Neuron (in vitro differentiated cells): ENCODE results near the gene NEMP1.

Experiments used
- H2AFZ ChIP-seq: one replicate; pipeline ENCODE4 v1.6.1; 2013; ENCODE audit warnings: low read depth, mild to moderate bottlenecking, inconsistent platforms, low read length, moderate library complexity
- H3K27me3 ChIP-seq: one replicate; pipeline ENCODE4 v1.6.1; 2013; ENCODE audit warnings: low read length; ENCODE audit not compliant: insufficient read depth
- H3K36me3 ChIP-seq: one replicate; pipeline ENCODE4 v1.6.1; 2013; ENCODE audit warnings: low read length; ENCODE audit not compliant: insufficient read depth
- H3K4me1 ChIP-seq: one replicate; pipeline ENCODE4 v1.6.1; 2013; ENCODE audit warnings: low read length; ENCODE audit not compliant: insufficient read depth
- H3K4me3 ChIP-seq: 2 replicates; pipeline ENCODE4 v1.5.1; 2013; ENCODE audit warnings: mild to moderate bottlenecking, low read length, moderate library complexity
- H3K9me3 ChIP-seq: one replicate; pipeline ENCODE4 v1.6.1; 2013; ENCODE audit warnings: low read length

The NEMP1 gene

GRCh38 chr12:57091638-57092528, 13.3 kb upstream of the NEMP1 start:
- Histone ChIP-seq H3K4me3 (no peak overlapping the region), H3K36me3 (peaks cover 46% of the 10 kb centered on the region), H3K9me3 (no peaks in the 10 kb centered on the region), H2AFZ (no peak overlapping the region), H3K27me3 (no peaks in the 10 kb centered on the region), H3K4me1 (peaks cover 43% of the 10 kb centered on the region)

- peaks cover 39% of the 10 kb centered on the region for H3K36me3 ChIP-seq
- H3K4me1 ChIP-seq, result peaks cover 48% of the 10 kb centered on the region
- H3K4me3 ChIP-seq, result peak overlapping the region; percentile 91
- no peak overlapping the region for H2AFZ ChIP-seq
- H3K9me3 ChIP-seq, result no peaks in the 10 kb centered on the region
- no peaks in the 10 kb centered on the region for H3K27me3 ChIP-seq
Observed at GRCh38 chr12:57090924-57091637, 12.5 kb upstream of the NEMP1 start.

DNA sequence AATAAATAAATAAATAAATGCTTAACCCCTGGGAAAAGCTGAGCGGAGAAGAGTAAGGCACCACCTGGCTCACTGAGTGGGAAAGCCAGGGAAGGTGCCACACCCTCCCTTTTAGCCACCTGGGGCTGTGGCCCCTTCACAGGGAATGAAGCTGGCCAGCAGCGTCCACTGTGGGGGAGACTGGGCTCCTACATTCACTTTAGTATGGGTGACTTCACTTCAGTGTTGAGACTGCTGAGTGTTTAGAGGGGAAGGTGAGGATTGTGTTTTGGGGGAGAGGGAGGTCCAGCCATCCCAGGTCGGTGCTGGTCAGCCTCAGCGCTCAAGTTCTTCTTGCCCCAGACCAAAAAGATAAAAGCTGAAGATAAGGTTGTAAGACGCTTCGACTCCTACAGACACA, 11.9 kb upstream of the NEMP1 start:
- Histone ChIP-seq H3K36me3 (peaks cover 33% of the 10 kb centered on the region), H2AFZ (no peak overlapping the region), H3K4me3 (peak overlapping the region; percentile 91), H3K9me3 (no peaks in the 10 kb centered on the region), H3K4me1 (peaks cover 52% of the 10 kb centered on the region), H3K27me3 (no peaks in the 10 kb centered on the region)

GRCh38 chr12:57089271-57090245, 11.0 kb upstream of the NEMP1 start:
- peak overlapping the region; percentile 18 for H2AFZ ChIP-seq

DNA sequence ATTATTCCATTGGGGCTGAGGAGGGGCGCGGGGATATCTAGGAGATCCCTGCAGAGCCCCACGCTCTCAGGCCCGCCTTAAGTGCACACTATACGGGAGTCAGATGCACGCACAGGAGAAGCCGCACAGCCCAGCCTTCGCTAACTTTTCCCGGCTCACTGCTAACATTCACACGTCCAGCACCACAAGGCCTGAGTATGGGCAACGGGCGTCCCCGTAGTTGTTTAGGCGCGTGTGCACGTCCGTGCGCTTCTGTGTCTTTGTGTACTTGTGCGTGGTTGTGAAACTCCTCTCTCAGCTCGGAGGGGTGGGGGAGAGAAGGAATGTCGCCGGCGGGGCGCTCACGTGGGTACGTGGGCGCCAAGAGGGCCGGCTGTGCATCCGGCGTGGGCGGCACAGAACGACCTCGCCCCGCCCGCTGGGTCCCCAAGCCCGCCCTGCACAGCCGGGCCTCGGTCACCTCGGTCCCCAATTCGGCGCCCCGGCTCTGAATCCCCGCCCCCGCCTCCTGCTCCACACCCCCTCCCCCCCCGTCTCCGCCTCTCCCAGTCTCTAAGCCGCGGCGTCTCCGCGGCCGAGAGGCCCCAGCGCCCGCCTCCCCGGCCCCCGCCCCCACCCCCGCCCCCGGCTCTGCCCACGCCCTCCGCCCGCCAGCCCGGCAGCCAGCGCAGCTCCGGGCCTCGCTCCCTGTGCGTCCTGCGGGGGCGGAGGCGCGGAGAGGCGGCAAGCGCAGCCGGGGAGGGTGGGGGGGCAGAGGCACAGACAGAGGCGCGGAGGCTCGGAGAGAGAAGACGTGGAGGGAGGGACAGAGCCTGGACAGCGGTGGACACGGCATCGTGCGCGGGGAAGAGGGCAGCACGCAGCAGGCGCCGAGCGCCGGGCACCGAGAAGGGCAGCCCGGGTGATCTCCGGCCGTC, 10.0 kb upstream of the NEMP1 start, which contains the start of gene NAB2:
NAB2 (plus strand) TSS at position 761 of the 917 bp plus-strand sequence. CDS start 158 bp downstream, outside the sequence.
- H3K36me3 ChIP-seq, result peaks cover 21% of the 10 kb centered on the region
- no peaks in the 10 kb centered on the region for H3K27me3 ChIP-seq
- H3K4me1 ChIP-seq, result peaks cover 39% of the 10 kb centered on the region
- H3K4me3 ChIP-seq, result peak within 1 kb of the TSS; percentile 91
- peak within 1 kb of the TSS; percentile 18 for H2AFZ ChIP-seq
- H3K9me3 ChIP-seq, result no peaks in the 10 kb centered on the region

More at GRCh38 chr12:57089271-57090245, 11.0 kb upstream of the NEMP1 start:
- Histone ChIP-seq H3K4me3 (peak overlapping the region; percentile 91), H3K27me3 (no peaks in the 10 kb centered on the region), H3K4me1 (peaks cover 47% of the 10 kb centered on the region), H3K9me3 (no peaks in the 10 kb centered on the region), H3K36me3 (peaks cover 23% of the 10 kb centered on the region)

GRCh38 chr12:57087691-57088353, 9.2 kb upstream of the NEMP1 start:
- Histone ChIP-seq H3K4me3 (peak overlapping the region; percentile 65), H3K27me3 (no peaks in the 10 kb centered on the region), H3K4me1 (peaks cover 33% of the 10 kb centered on the region), H3K36me3 (peaks cover 20% of the 10 kb centered on the region), H3K9me3 (no peaks in the 10 kb centered on the region), H2AFZ (peak overlapping the region; percentile 18)

GRCh38 chr12:57087010-57087690, 8.6 kb upstream of the NEMP1 start:
- Histone ChIP-seq H3K27me3 (no peaks in the 10 kb centered on the region), H2AFZ (peak overlapping the region; percentile 35), H3K4me3 (peak overlapping the region; percentile 65), H3K36me3 (peaks cover 13% of the 10 kb centered on the region), H3K4me1 (peaks cover 28% of the 10 kb centered on the region), H3K9me3 (no peaks in the 10 kb centered on the region)

GRCh38 chr12:57086493-57087009, 8.0 kb upstream of the NEMP1 start:
- Histone ChIP-seq H3K4me3 (peak overlapping the region; percentile 65), H3K4me1 (peaks cover 28% of the 10 kb centered on the region), H3K36me3 (peaks cover 7% of the 10 kb centered on the region), H2AFZ (peak overlapping the region; percentile 35), H3K27me3 (no peaks in the 10 kb centered on the region), H3K9me3 (no peaks in the 10 kb centered on the region)

- no peaks in the 10 kb centered on the region for H3K27me3 ChIP-seq
- peaks cover 2% of the 10 kb centered on the region for H3K36me3 ChIP-seq
- H3K9me3 ChIP-seq, result no peaks in the 10 kb centered on the region
- H2AFZ ChIP-seq, result peak overlapping the region; percentile 35
- peaks cover 26% of the 10 kb centered on the region for H3K4me1 ChIP-seq
- H3K4me3 ChIP-seq, result peak overlapping the region; percentile 65
Observed at GRCh38 chr12:57085999-57086492, 7.5 kb upstream of the NEMP1 start.

DNA sequence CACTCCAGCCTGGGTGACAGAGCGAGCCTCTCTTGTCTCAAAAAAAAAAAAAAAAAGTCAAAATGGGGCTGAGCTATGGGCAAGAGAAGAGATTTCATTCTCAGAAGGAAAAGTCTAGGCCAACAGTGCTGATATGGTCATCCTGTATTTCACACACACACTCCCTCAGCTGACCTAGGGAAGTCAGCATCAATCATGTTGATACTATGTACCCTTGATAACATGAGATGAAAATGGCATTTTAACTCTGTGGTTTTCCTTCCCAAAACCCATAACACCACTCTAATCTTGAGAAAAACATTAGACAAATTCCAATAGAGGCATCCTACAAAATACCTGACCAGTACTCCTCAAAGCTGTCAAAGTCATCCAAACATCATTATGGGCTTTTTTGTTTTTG, 2.3 kb upstream of the NEMP1 start:
- Histone ChIP-seq H2AFZ (no peak overlapping the region), H3K27me3 (no peaks in the 10 kb centered on the region), H3K36me3 (no peaks in the 10 kb centered on the region), H3K4me3 (no peak overlapping the region), H3K9me3 (no peaks in the 10 kb centered on the region), H3K4me1 (peaks cover 6% of the 10 kb centered on the region)

GRCh38 chr12:57079821-57080220, 1.2 kb upstream of the NEMP1 start:
- no peak overlapping the region for H3K4me3 ChIP-seq
- H3K9me3 ChIP-seq, result no peaks in the 10 kb centered on the region

More at GRCh38 chr12:57079821-57080220, 1.2 kb upstream of the NEMP1 start:
- Histone ChIP-seq H3K4me1 (peaks cover 4% of the 10 kb centered on the region), H3K36me3 (no peaks in the 10 kb centered on the region), H2AFZ (no peak overlapping the region), H3K27me3 (no peaks in the 10 kb centered on the region)
